Heart right ventricle (tissue), 16 donors: ENCODE results near the gene INO80C. TPM values are rescaled to one million over a fixed set of nuclear protein-coding genes. Genes with fewer than 3 reads are reported as not detected.

Experiments
- ATAC-seq, 8 donors: fragments of 200-7000 bp; cut with Tn5 transposase; one replicate each; pipeline ENCODE4 v1.9.1; 2020; ENCODE audit warnings: mild to moderate bottlenecking in 8 of 8, moderate library complexity in 8 of 8, moderate number of reproducible peaks in 1 of 8
- DNase-seq, 2 donors: peaks; one replicate each; pipeline ENCODE4 v3.0.0-alpha.2; 2020
- H3K27ac ChIP-seq, 10 donors: fragments of 200-600 bp; sonication (generic) in 2 of 10; one replicate each; pipeline versions ENCODE4 v1.5.0 to v1.8.0; 2020 to 2022; ENCODE audit warnings: mild to moderate bottlenecking in 3 of 10
- H3K27me3 ChIP-seq, 7 donors: fragments of 200-600 bp; one replicate each; pipeline ENCODE4 v1.8.0; 2021 to 2022; ENCODE audit warnings: mild to moderate bottlenecking in 2 of 7
- H3K36me3 ChIP-seq, 9 donors: fragments of 200-600 bp; sonication (generic) in 1 of 9; one replicate each; pipeline versions ENCODE4 v1.5.0 to v1.8.0; 2020 to 2022; ENCODE audit warnings: mild to moderate bottlenecking in 2 of 9
- H3K4me1 ChIP-seq, 9 donors: fragments of 200-600 bp; sonication (generic) in 1 of 9; one replicate each; pipeline versions ENCODE4 v1.5.0 to v1.8.0; 2020 to 2022; ENCODE audit warnings: mild to moderate bottlenecking in 4 of 9
- H3K4me3 ChIP-seq, 10 donors: fragments of 200-600 bp; sonication (generic) in 2 of 10; one replicate each; pipeline versions ENCODE4 v1.5.0 to v1.8.0; 2020 to 2022; ENCODE audit warnings: mild to moderate bottlenecking in 7 of 10, moderate library complexity in 2 of 10
- H3K9me3 ChIP-seq, 11 donors: fragments of 200-600 bp in 10 of 11; sonication (generic) in 2 of 11; one replicate each; pipeline versions ENCODE4 v1.5.0 to v1.8.0; 2013 to 2022; ENCODE audit warnings: mild to moderate bottlenecking in 2 of 11, control low read depth in 1 of 11, moderate library complexity in 1 of 11
- CTCF ChIP-seq, 9 donors: fragments of 200-600 bp; sonication (generic) in 2 of 9; IDR thresholded peaks; one replicate each; pipeline versions ENCODE4 v1.5.0 to v1.8.0; 2021 to 2022; ENCODE audit warnings: antibody characterized with exemption in 9 of 9, mild to moderate bottlenecking in 5 of 9, moderate library complexity in 1 of 9
- WGBS, 2 donors: extraction: QIAGEN DNeasy Blood & Tissue Kit; methylation state at CpG; one replicate each; pipeline ENCODE4 v1.1.7; 2013; ENCODE audit warnings: inconsistent platforms in 1 of 2; 5-methylcytosine and 5-hydroxymethylcytosine counted together
- intact Hi-C, 10 donors: fragments of 100-400 bp; cut with DNase I; formaldehyde crosslinking; loops; one replicate each; pipeline versions ENCODE4 v1.11.1 to v1.14.2; 2022
- polyA plus RNA-seq, 2 donors: library from polyadenylated mRNA; stranded (reverse); fragments of 200-250 nt; gene quantifications; one replicate each; pipeline ENCODE4 v1.2.3, GENCODE V29; 2013
- total RNA-seq, 10 donors: library from RNA; stranded (reverse); fragmentation: NEBNext Ultra II Directional in 3 of 10; extraction: Animal tissue kit (Norgen Biotek cat#: 25700) in 3 of 10; gene quantifications; one replicate each; pipeline versions ENCODE4 v1.2.1 to v1.2.4, GENCODE V29; 2021 to 2023
- donor health status: Arrhythmogenic right ventricular cardiomyopathy.
- donor health status: ischemic (EF 13 %, LVEDD 7.1; RV severe dilation, severe dysfunction).
- donor health status: healthy with polysubstance abuse.
- donor health status: DM: no; HTN: yes; CAD: no.
- donor health status: DM: no; HTN: no; CAD: no.
- donor health status: ischemic (EF 25% LVEDD 6.9; RV normal size, moderate dysfunction).
- donor health status: ischemic (EF 25% LVEDD 5.7; RV mildly dilated, moderate dysfunction).
- donor health status: healthy.
- donor health status: DM: yes; HTN: yes; CAD: no.
- donor health status: Ischemic cardiomyopathy.
- donor health status: ischemic (EF 35%, LVEDD 5.7; RV mildly dilated, moderate dysfunction).
- donor health status: nonischemic (EF 11% LVEDD 7.7; RV severe dilation, severe dysfunction).
- donor health status: DM: yes; HTN: yes; CAD: no.
- donor health status: PGD.
- donor health status: ischemic (EF 29% LVEDD 5.4; RV normal size, mild dysfunction).
- donor health status: nonischemic (EF 23%, LVEDD 6.1; RV moderate dilation, normal function).

The INO80C gene
- total and polyA plus RNA-seq, 12 donors: 17.3 to 28.4 (median 25.2) TPM

- peaks cover 0 to 49% (median 21%) of the 10 kb centered on the region in 9 donors for H3K4me1 ChIP-seq
- peaks cover 0 to 17% (median 0%) of the 10 kb centered on the region in 9 donors for H3K36me3 ChIP-seq
- no peak for DNase-seq
- no peaks in the 10 kb centered on the region for H3K9me3 ChIP-seq
- peak overlapping the region in 9 of 10 donors; percentile 6 to 72 (median 45) for H3K27ac ChIP-seq
- WGBS, 2 donors: 68 to 76% methylated on average over 4 of the region's 4 CpGs
- intact Hi-C loops: loop anchor here in 1 of 10 donors (2.0 kb wide), 1 partner anchor 25 kb away; no protein-coding TSS in a partner anchor
- no peak for TF ChIP-seq CTCF (IDR thresholded peaks at IDR 0.05)
- peak in 3 of 8 donors; percentile 6 to 12 (median 10) for ATAC-seq
- no peaks in the 10 kb centered on the region for H3K27me3 ChIP-seq
- no peak overlapping the region for H3K4me3 ChIP-seq
Observed at GRCh38 chr18:35467624-35468016, 30.1 kb downstream of the INO80C start.

DNA sequence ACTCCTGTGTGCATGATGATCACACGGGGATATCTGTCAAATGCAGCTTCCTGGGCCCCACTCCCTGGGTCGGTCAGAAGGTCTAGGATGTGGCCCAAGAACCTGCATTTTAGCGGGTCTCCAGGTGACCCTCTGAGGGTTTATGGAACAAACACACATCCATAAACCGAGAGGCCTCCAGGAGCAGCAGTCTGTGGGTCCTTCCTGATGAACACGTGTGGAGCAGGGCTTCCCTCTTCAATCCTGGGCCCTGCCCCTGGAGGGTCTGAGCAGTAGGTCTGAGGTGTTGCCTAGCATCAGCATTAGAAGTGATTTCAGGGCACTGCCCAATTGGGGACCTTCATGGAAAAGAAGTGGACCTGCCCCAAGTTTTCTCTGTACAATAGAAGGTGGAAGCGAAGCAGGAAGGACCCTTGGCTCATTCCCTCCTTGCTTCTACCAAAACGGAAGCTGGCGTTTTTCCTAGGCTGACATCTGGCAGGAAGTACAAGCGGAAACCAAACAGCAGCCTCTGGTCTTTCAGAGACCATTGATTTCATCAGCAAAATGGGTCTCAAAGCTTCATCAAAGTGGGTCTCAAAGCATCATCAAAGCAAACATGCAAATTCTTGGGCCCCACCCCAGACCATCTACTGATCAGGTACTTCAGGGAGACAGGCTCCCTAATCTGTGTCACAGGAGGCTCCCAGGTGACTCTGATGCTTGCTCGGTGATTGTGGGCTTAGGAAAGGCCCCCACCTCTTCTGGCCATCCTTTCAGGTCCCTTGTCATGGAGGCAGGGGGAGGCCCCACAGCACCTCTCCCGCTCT lies 30.7 kb downstream of the INO80C start:
- intact Hi-C loops: no loop called here

DNA sequence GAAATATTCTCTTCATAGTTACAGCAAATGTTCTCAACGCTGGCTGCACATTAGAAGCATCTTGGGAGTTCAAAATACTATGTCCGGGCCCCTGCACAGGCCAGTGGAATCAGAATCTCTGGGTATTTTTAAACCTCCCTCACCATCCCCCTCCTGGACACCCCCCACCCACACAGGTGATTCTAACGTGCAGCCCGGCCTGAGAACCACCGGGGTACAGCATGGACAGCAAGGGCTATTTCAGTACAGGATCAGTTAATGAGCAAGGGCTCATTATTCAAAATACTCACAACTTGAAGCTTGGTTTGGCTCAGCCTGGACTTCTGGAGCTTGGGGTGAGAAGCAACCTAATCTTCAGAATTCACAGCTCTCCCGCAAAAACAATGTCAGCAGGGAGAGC lies 31.4 kb downstream of the INO80C start:
- Histone ChIP-seq H3K4me1 (peaks cover 0 to 62% (median 30%) of the 10 kb centered on the region in 9 donors), H3K4me3 (peak overlapping the region in 3 of 10 donors; percentile 6 to 38 (median 18)), H3K27ac (peak overlapping the region in 8 of 10 donors; percentile 12 to 76 (median 54)), H3K27me3 (no peaks in the 10 kb centered on the region), H3K36me3 (peaks cover 0 to 16% (median 0%) of the 10 kb centered on the region in 9 donors), H3K9me3 (no peaks in the 10 kb centered on the region)
- no peak for ATAC-seq
- intact Hi-C loops: no loop called here
- WGBS, 2 donors: 69 to 79% methylated on average over 6 of the region's 6 CpGs
- TF ChIP-seq CTCF (IDR thresholded peaks at IDR 0.05): no peak
- no peak for DNase-seq

More for the DNA sequence above, 30.7 kb downstream of the INO80C start:
- Histone ChIP-seq H3K4me3 (peak overlapping the region in 1 of 10 donors; percentile 38), H3K9me3 (no peaks in the 10 kb centered on the region), H3K4me1 (peaks cover 0 to 55% (median 25%) of the 10 kb centered on the region in 9 donors), H3K27me3 (no peaks in the 10 kb centered on the region), H3K27ac (peak overlapping the region in 9 of 10 donors; percentile 6 to 76 (median 49)), H3K36me3 (peaks cover 0 to 17% (median 0%) of the 10 kb centered on the region in 9 donors)
- DNase-seq (peak in 1 of 2 donors; percentile 64), ATAC-seq (peak; percentile 20 to 68 (median 57))
- TF ChIP-seq CTCF (IDR thresholded peaks at IDR 0.05): no peak
- WGBS, 2 donors: 62 to 69% methylated on average over 11 of the region's 11 CpGs

DNA sequence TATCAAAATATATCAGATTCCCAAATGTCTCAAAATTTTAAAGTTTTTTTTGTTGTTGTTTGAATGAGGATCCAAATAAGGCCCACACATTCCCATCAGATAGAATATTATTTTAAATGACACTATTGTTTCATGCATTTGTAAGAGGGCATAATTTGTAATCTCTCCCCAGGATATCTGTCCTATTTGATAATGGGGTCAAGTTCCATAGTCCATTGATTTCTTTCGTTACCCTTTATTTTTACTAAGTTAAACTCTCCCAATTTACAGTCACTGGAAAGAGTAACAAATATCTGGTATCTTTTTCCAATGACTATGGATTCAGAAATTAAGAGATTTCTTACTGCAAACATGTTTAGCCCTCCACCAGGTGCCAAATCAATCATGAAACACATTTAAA lies 32.4 kb downstream of the INO80C start:
- no peak for DNase-seq
- no peak for TF ChIP-seq CTCF (IDR thresholded peaks at IDR 0.05)
- H3K4me1 ChIP-seq: peaks cover 2 to 70% (median 38%) of the 10 kb centered on the region in 9 donors
- H3K9me3 ChIP-seq: no peaks in the 10 kb centered on the region
- H3K27ac ChIP-seq: peak overlapping the region in 5 of 10 donors; percentile 8 to 76 (median 72)
- 85 to 92% methylated on average over 1 of the region's 1 CpG for WGBS, 2 donors
- no peaks in the 10 kb centered on the region for H3K27me3 ChIP-seq
- intact Hi-C loops: no loop called here
- peak overlapping the region in 2 of 10 donors; percentile 6 to 38 for H3K4me3 ChIP-seq
- no peak for ATAC-seq
- peaks cover 0 to 9% (median 0%) of the 10 kb centered on the region in 9 donors for H3K36me3 ChIP-seq
